Duodenal mucosa (tissue), 2 donors: ENCODE measurements around the gene MYLK.
A peak's percentile ranks its signal among the peaks of the same experiment; 100 is the strongest.

Experiments used
- H3K27ac ChIP-seq: one replicate; pipeline ENCODE4 v1.7.0; 2013; ENCODE audit warnings: low read depth, low read length
- H3K27me3 ChIP-seq, 2 donors: one replicate each; pipeline ENCODE4 v1.7.0; 2013; ENCODE audit warnings: low read length in 2 of 2, control low read depth in 1 of 2; ENCODE audit not compliant: insufficient read depth in 2 of 2, control insufficient read depth in 1 of 2
- H3K36me3 ChIP-seq, 2 donors: one replicate each; pipeline ENCODE4 v1.7.0; 2013; ENCODE audit warnings: low read length in 2 of 2, control low read depth in 1 of 2; ENCODE audit not compliant: insufficient read depth in 2 of 2, control insufficient read depth in 1 of 2
- H3K4me1 ChIP-seq, 2 donors: one replicate each; pipeline ENCODE4 v1.7.0; 2013; ENCODE audit warnings: low read length in 2 of 2, control low read depth in 1 of 2; ENCODE audit not compliant: insufficient read depth in 2 of 2, control insufficient read depth in 1 of 2
- H3K4me3 ChIP-seq, 2 donors: one replicate each; pipeline ENCODE4 v1.7.0; 2013; ENCODE audit warnings: low read length in 2 of 2, low read depth in 1 of 2
- H3K9ac ChIP-seq, 2 donors: one replicate each; pipeline ENCODE4 v1.7.0; 2013; ENCODE audit warnings: low read length in 2 of 2, low read depth in 1 of 2
- H3K9me3 ChIP-seq, 2 donors: one replicate each; pipeline ENCODE4 v1.7.0; 2013; ENCODE audit warnings: low read length in 2 of 2, control low read depth in 1 of 2; ENCODE audit not compliant: control insufficient read depth in 1 of 2

MYLK gene

DNA sequence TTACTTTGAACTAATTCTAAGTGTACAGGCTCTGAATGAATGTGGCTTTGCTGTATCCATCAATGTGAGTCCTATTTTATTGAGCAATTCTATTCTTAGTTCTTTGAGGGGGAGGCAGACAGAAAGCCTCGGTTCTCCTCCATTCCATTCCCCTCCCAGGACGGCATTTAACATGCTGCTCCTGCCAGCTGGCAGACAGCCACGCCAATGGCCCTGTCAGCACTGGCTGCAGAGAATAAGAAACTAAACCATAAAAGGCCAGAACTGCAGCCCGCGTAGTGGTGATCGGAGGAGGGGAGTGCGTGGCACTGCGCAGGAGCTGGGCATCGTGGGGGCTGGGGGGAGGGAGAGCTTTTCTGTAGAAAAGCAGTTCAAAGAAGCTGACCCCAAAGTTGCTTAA, 223.2 kb downstream of the MYLK start:
- H3K4me3 ChIP-seq, result no peak overlapping the region
- H3K9ac ChIP-seq, result peak overlapping the region in 1 of 2 donors; percentile 33
- no peaks in the 10 kb centered on the region for H3K27me3 ChIP-seq
- no peaks in the 10 kb centered on the region for H3K9me3 ChIP-seq
- peaks cover 0 to under 1% of the 10 kb centered on the region in 2 donors for H3K36me3 ChIP-seq
- H3K4me1 ChIP-seq, result peaks cover 14 to 51% of the 10 kb centered on the region in 2 donors
- peak overlapping the region; percentile 73 for H3K27ac ChIP-seq

DNA sequence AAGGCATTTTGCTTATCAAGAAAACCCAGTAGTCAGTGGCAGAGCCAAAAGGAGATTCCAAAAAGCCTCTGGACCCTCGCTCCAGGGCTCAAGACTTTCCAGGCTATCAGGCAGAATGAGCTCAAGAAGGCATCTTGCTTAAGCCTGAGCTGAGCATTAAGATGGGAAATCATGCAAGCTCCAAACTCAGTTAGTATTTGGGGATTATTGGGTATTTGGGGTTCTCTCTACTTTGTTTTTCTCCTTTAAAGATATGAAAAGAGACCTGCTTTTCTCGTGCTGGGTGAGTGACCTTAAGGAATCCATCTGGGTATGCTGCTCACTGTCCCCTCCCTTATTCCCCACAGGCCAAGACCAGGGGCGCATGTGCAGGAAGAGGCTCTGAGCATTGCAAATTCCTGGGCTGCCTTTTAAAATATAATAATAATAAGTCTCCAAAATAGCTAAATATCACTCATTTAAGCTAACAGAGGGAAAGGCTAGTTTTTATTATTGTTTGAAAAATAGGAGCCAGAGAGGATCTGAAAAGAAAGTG, 223.9 kb downstream of the MYLK start:
- H3K27ac ChIP-seq, result peak overlapping the region; percentile 51

DNA sequence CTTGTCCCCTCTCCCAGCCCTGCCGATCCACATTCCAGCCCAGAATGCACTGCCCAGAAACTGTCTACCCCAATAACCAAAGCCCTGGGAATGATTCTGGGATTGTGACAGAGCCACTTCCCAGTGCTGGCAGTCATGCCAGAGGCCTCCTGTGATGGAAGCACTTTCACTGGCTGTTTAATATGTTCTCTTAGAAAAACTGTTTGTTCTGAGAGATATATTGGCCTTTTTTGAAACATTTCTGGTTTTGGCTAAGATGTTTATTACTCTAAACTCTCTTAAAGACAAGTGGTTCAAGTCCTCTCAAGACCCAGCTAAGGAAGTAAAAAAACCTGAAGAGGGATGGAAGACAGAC, 225.3 kb downstream of the MYLK start:
- Histone ChIP-seq H3K4me1 (peaks cover 14 to 54% of the 10 kb centered on the region in 2 donors), H3K36me3 (no peaks in the 10 kb centered on the region), H3K27me3 (no peaks in the 10 kb centered on the region), H3K27ac (no peak overlapping the region), H3K4me3 (no peak overlapping the region), H3K9me3 (no peaks in the 10 kb centered on the region), H3K9ac (no peak overlapping the region)

More for the DNA sequence above, 223.9 kb downstream of the MYLK start:
- H3K4me3 ChIP-seq, result no peak overlapping the region
- no peaks in the 10 kb centered on the region for H3K36me3 ChIP-seq
- H3K9ac ChIP-seq, result no peak overlapping the region
- no peaks in the 10 kb centered on the region for H3K27me3 ChIP-seq
- H3K4me1 ChIP-seq, result peaks cover 14 to 54% of the 10 kb centered on the region in 2 donors
- H3K9me3 ChIP-seq, result no peaks in the 10 kb centered on the region

DNA sequence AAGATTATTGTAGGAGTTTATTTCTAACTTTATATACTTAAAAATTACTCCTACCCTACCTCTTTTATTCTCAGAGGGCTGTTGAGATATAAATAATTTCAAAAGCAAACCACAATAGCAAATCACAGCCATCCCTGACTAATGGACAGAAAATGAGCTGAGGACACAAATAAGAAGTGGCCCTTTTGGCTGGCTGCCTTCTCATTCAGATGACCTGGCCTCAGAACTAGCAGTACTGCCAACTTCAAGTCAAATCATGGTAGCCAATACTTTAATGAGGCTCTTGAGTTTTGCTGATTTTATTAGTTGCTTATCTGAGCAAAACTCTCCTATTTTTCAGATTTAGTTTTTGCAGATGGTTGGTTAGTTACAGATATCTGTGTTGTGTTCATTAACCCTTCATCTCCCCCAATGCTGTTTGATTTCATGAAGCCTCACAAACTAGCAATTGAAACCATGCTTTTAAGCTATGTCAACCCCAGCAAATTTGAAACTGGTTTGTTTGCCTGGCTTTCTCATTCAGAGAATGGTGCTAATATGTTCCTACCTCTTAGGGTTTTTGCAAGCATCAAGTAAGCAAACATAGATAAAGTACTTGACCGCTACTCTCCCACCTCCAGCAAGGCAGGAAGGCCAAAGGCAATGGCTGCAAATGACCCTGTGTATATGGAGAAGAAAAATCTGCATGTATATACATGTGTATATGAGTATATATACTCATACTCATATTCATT, 225.8 kb downstream of the MYLK start:
- Histone ChIP-seq H3K27me3 (no peaks in the 10 kb centered on the region), H3K4me3 (peak overlapping the region in 1 of 2 donors; percentile 16), H3K9me3 (no peaks in the 10 kb centered on the region), H3K27ac (peak overlapping the region; percentile 39), H3K4me1 (peaks cover 18 to 60% of the 10 kb centered on the region in 2 donors), H3K36me3 (no peaks in the 10 kb centered on the region), H3K9ac (peak overlapping the region in 1 of 2 donors; percentile 20)

DNA sequence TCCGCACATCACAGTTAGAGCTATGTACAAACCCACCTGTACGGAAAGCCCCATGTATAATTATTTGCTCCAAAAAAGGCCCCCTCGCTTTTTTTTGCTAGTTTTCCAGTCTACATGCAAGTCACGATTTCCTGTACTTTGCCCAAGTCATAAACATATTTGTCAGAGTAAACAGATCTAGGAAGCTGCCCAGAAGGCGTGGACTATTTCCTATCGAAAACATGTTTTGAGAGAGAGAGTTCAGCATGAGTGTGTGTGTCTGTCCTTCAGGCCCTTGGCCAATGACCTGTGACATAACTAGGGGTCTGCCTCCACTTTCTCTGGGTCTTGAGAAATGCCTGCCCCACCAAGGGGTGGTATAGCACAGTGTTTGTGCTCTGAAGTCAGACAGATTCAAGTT, 226.6 kb downstream of the MYLK start:
- peaks cover 25 to 67% of the 10 kb centered on the region in 2 donors for H3K4me1 ChIP-seq
- no peaks in the 10 kb centered on the region for H3K27me3 ChIP-seq
- peak overlapping the region in 1 of 2 donors; percentile 16 for H3K4me3 ChIP-seq
- H3K9ac ChIP-seq, result peak overlapping the region in 1 of 2 donors; percentile 20
- peak overlapping the region; percentile 54 for H3K27ac ChIP-seq
- H3K9me3 ChIP-seq, result no peaks in the 10 kb centered on the region
- H3K36me3 ChIP-seq, result no peaks in the 10 kb centered on the region

DNA sequence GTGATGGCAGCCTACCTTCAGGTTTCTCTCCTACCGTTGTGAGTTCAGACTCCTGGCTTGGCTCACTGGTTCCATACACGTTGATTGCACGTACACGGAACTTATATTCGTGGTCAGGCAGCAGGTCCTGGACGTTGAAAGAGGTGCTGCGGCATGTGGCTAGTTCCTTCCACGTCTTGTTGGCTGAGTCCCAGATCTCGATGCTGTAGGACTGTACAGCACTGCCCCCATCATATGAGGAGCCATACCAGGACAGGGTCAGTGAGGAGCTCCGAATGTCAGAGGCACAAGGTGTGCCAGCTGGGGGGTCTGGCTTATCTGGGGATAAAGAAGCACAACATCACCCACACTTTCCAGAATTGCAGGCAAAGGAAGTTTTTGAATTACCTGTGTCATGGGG, 227.0 kb downstream of the MYLK start:
- peak overlapping the region; percentile 54 for H3K27ac ChIP-seq
- peaks cover 29 to 69% of the 10 kb centered on the region in 2 donors for H3K4me1 ChIP-seq
- H3K36me3 ChIP-seq, result no peaks in the 10 kb centered on the region
- no peaks in the 10 kb centered on the region for H3K9me3 ChIP-seq
- no peak overlapping the region for H3K9ac ChIP-seq
- peak overlapping the region in 1 of 2 donors; percentile 17 for H3K4me3 ChIP-seq
- no peaks in the 10 kb centered on the region for H3K27me3 ChIP-seq

DNA sequence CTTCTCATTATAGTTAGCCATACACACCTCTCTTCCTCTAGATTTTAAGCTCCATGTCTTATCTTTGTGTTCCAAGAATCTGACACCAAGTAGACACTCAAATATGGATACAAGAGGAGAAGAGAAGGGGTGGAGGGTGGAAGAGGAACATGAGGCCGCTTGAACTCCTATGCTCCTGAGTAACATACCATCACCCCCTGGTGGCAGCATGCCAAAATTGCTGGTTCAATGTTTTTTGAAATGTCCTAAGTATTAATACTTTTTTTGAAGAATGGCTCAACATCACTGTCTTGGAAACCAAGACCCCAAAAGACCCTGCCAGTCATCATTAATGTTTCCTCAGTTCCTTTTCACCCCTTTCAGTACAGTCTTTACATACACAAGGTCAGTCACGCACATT, 227.4 kb downstream of the MYLK start:
- Histone ChIP-seq H3K9me3 (no peaks in the 10 kb centered on the region), H3K9ac (no peak overlapping the region), H3K4me1 (peaks cover 29 to 67% of the 10 kb centered on the region in 2 donors), H3K27ac (peak overlapping the region; percentile 21), H3K27me3 (no peaks in the 10 kb centered on the region), H3K4me3 (peak overlapping the region in 1 of 2 donors; percentile 17), H3K36me3 (no peaks in the 10 kb centered on the region)

DNA sequence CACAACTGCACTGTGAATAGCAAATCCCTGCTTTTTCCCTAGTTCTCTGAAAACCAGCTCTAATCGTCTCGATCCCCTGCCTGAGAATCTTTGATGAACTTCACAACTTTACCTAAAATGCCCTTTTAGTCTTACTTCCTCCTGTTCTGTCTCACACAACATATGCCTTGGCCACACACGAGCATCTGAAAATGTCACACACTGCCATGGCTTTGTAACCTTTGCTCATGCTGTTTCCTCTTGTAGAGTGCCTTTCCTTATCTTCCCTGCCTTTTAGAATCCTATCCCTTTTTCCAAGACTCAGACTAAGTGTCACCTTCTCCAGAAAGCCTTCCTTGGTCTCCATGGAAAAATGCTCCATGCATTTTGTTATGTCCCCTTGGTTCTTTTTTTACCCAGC, 227.9 kb downstream of the MYLK start:
- Histone ChIP-seq H3K27me3 (no peaks in the 10 kb centered on the region), H3K27ac (peak overlapping the region; percentile 21), H3K4me3 (no peak overlapping the region), H3K9ac (no peak overlapping the region), H3K4me1 (peaks cover 26 to 63% of the 10 kb centered on the region in 2 donors), H3K36me3 (no peaks in the 10 kb centered on the region), H3K9me3 (no peaks in the 10 kb centered on the region)

DNA sequence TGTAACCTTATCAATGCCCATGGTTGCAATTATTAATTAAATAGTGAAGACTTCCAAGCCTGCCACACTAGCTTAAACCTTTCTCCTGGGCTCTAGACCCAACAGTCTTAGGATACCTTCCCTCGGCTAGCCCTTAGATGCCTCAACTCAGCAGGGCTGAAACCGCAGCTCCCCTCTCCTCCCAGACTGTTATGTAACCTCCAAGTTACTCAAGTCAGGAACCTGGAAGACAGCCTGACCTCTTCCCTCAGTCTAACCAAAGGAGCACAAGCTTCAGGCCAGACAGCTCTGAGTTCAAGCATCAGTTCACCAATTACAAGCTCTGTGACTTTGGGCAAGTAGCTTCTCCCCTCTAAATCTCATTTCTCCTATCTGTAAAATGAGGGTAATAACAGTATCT, 228.7 kb downstream of the MYLK start:
- Histone ChIP-seq H3K4me3 (no peak overlapping the region), H3K27ac (no peak overlapping the region), H3K36me3 (no peaks in the 10 kb centered on the region), H3K9ac (no peak overlapping the region), H3K27me3 (no peaks in the 10 kb centered on the region), H3K9me3 (no peaks in the 10 kb centered on the region), H3K4me1 (peaks cover 25 to 54% of the 10 kb centered on the region in 2 donors)

DNA sequence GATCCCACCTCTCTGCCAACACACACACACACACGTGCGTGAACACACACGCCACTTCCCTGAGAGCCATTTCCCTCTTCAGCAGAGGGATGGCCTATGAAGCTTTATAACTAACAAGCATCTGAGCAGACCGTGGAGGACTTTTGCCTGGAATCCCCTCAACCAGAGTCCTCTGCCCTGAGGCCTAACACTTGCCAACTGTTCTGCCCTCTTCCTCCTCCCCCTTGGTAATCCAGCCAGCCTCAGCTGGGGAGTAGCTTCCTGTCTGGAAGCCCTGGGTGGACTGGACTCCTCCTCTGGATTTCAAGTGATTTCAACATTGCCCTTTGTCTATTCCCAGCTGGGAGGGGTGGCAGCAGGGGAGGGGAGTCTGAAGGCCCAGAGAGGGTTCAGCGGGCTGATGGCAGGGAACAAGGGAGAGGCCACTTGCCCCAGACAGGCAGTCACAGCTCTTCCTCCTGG, 230.9 kb downstream of the MYLK start:
- Histone ChIP-seq H3K9me3 (no peaks in the 10 kb centered on the region), H3K4me3 (no peak overlapping the region), H3K36me3 (no peaks in the 10 kb centered on the region), H3K27me3 (no peaks in the 10 kb centered on the region), H3K9ac (no peak overlapping the region), H3K27ac (peak overlapping the region; percentile 60), H3K4me1 (peaks cover 25 to 41% of the 10 kb centered on the region in 2 donors)
